Measurements from ENCODE around the gene EGF. TPM values are rescaled to one million over a fixed set of nuclear protein-coding genes. Genes with fewer than 3 reads are reported as not detected.
A peak's percentile ranks its signal among the peaks of the same experiment; 100 is the strongest.

The EGF gene
- total RNA-seq, 1 experiment from 2014 or later, result 0.25 TPM

- peaks cover 18% of the 10 kb centered on the region for H3K4me1 ChIP-seq
- no peaks in the 10 kb centered on the region for H3K36me3 ChIP-seq (ENCODE audit: control insufficient read depth, insufficient read depth, low read length)
- intact Hi-C loops (cut with micrococcal nuclease; ENCODE audit: unreplicated experiment), result no loop called here
- Mint-ChIP-seq H3K27ac (ENCODE audit: unreplicated experiment) (no peak overlapping the region), H3K4me3 (ENCODE audit: unreplicated experiment) (peak overlapping the region; percentile 39), H3K27me3 (ENCODE audit: insufficient read depth, unreplicated experiment) (no peaks in the 10 kb centered on the region), H3K36me3 (ENCODE audit: insufficient read depth, unreplicated experiment) (peaks cover 8% of the 10 kb centered on the region), H3K4me1 (ENCODE audit: low read depth, unreplicated experiment) (peaks cover 17% of the 10 kb centered on the region), H3K9me3 (ENCODE audit: unreplicated experiment) (no peaks in the 10 kb centered on the region)
- CTCF ChIA-PET, result interaction anchor here (1.0 kb wide), 1 partner anchor 15 kb away, joined by 3 read pairs; no protein-coding TSS in a partner anchor
- DNase-seq, result no peak
- H3K4me3 ChIP-seq (ENCODE audit: low read depth, low read length), result no peak overlapping the region
- POLR2A ChIA-PET, result no interaction called here
- no peaks in the 10 kb centered on the region for H3K27me3 ChIP-seq (replicated peaks; ENCODE audit: control insufficient read depth, insufficient read depth, low read length)
- no peaks in the 10 kb centered on the region for H3K9me3 ChIP-seq
- BruUV-seq (replicated peaks), result no TSS peak
- TF ChIP-seq CTCF (IDR thresholded peaks at IDR 0.05; ENCODE audit: insufficient read depth in 1 of 2, low read depth in 1 of 2, low read length in 1 of 2, severe bottlenecking in 1 of 2, unreplicated experiment in 1 of 2), result no peak
Observed at GRCh38 chr4:110020646-110021443, 108.2 kb downstream of the EGF start.

DNA sequence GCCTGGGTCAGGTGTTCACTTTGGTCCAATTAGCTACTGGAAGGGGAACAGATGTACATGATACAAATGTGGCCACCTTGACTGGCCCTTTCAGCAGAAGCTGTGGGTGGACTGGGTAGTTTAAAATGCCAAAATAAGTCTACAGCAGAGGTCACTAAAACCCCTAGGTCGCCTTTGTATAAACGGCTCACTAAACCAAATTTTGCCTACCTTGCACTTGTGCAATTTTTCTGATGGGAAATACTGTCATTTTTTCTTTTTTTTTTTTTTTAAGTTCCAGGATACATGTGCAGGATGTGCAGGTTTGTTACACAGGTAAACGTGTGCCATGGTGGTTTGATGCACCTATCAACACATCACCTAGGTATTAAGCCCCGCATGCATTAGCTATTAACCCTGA lies 109.8 kb downstream of the EGF start:
- H3K4me1 Mint-ChIP-seq (ENCODE audit: low read depth, unreplicated experiment), result peaks cover 17% of the 10 kb centered on the region
- ChIA-PET POLR2A (no interaction called here), CTCF (interaction anchor here (1.0 kb wide), 1 partner anchor 18 kb away, joined by 3 read pairs; no protein-coding TSS in a partner anchor)
- no peaks in the 10 kb centered on the region for H3K27me3 ChIP-seq (replicated peaks; ENCODE audit: control insufficient read depth, insufficient read depth, low read length)
- no peak overlapping the region for H3K27ac Mint-ChIP-seq (ENCODE audit: unreplicated experiment)
- TF ChIP-seq CTCF (IDR thresholded peaks at IDR 0.05; ENCODE audit: insufficient read depth in 1 of 2, low read depth in 1 of 2, low read length in 1 of 2, severe bottlenecking in 1 of 2, unreplicated experiment in 1 of 2), result no peak
- peaks cover 18% of the 10 kb centered on the region for H3K4me1 ChIP-seq
- H3K4me3 ChIP-seq (ENCODE audit: low read depth, low read length), result no peak overlapping the region
- BruUV-seq (replicated peaks), result no TSS peak
- no peak for DNase-seq
- no peaks in the 10 kb centered on the region for H3K9me3 ChIP-seq
- H3K36me3 ChIP-seq (ENCODE audit: control insufficient read depth, insufficient read depth, low read length), result no peaks in the 10 kb centered on the region
- intact Hi-C loops (cut with micrococcal nuclease; ENCODE audit: unreplicated experiment), result no loop called here
- H3K9me3 Mint-ChIP-seq (ENCODE audit: unreplicated experiment), result no peaks in the 10 kb centered on the region
- no peak overlapping the region for H3K4me3 Mint-ChIP-seq (ENCODE audit: unreplicated experiment)
- H3K36me3 Mint-ChIP-seq (ENCODE audit: insufficient read depth, unreplicated experiment), result peaks cover 8% of the 10 kb centered on the region
- H3K27me3 Mint-ChIP-seq (ENCODE audit: insufficient read depth, unreplicated experiment), result no peaks in the 10 kb centered on the region

DNA sequence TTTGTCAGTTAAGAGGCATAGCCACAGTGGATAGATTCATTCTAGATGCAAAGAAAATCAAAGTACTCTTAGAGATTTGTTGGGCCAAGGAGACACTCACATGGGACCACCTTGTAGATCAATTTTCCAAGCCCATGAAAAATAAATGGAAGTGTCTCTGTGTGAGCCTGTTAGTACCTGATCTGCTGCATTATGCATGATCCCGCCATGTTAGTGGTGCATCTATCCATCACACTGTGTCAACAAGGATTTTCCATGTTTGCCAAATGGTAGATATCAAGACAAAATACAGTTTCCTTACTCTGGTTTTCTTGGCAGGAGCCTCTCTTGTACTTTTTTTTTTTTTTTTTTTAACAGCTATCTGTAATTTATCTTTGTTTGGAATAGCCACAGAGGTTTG lies 112.4 kb downstream of the EGF start:
- no peak for DNase-seq
- peaks cover 6% of the 10 kb centered on the region for H3K36me3 Mint-ChIP-seq (ENCODE audit: insufficient read depth, unreplicated experiment)
- BruUV-seq (replicated peaks), result no TSS peak
- no peak for TF ChIP-seq CTCF (IDR thresholded peaks at IDR 0.05; ENCODE audit: insufficient read depth in 1 of 2, low read depth in 1 of 2, low read length in 1 of 2, severe bottlenecking in 1 of 2, unreplicated experiment in 1 of 2)
- no peak overlapping the region for H3K27ac Mint-ChIP-seq (ENCODE audit: unreplicated experiment)
- Histone ChIP-seq H3K36me3 (ENCODE audit: control insufficient read depth, insufficient read depth, low read length) (no peaks in the 10 kb centered on the region), H3K27me3 (replicated peaks; ENCODE audit: control insufficient read depth, insufficient read depth, low read length) (no peaks in the 10 kb centered on the region), H3K9me3 (no peaks in the 10 kb centered on the region), H3K4me3 (ENCODE audit: low read depth, low read length) (no peak overlapping the region), H3K4me1 (peaks cover 11% of the 10 kb centered on the region)
- POLR2A ChIA-PET, result no interaction called here
- intact Hi-C loops (cut with micrococcal nuclease; ENCODE audit: unreplicated experiment), result no loop called here
- H3K4me1 Mint-ChIP-seq (ENCODE audit: low read depth, unreplicated experiment), result peaks cover 11% of the 10 kb centered on the region
- H3K9me3 Mint-ChIP-seq (ENCODE audit: unreplicated experiment), result no peaks in the 10 kb centered on the region
- CTCF ChIA-PET, result no interaction called here
- H3K4me3 Mint-ChIP-seq (ENCODE audit: unreplicated experiment), result no peak overlapping the region
- H3K27me3 Mint-ChIP-seq (ENCODE audit: insufficient read depth, unreplicated experiment), result no peaks in the 10 kb centered on the region
